HG03066 (cell line): Measurements from ENCODE around the gene TMEM106C.

Source experiments
- ATAC-seq: cut with Tn5 transposase; IDR thresholded peaks from one replicate; pipeline ENCODE4 v1.9.1; 2021; ENCODE audit warnings: low read depth; ENCODE audit not compliant: unreplicated experiment

The TMEM106C gene

GRCh38 chr12:47991106-47992061 lies 28.0 kb downstream of the TMEM106C start:
- no peak for ATAC-seq

DNA sequence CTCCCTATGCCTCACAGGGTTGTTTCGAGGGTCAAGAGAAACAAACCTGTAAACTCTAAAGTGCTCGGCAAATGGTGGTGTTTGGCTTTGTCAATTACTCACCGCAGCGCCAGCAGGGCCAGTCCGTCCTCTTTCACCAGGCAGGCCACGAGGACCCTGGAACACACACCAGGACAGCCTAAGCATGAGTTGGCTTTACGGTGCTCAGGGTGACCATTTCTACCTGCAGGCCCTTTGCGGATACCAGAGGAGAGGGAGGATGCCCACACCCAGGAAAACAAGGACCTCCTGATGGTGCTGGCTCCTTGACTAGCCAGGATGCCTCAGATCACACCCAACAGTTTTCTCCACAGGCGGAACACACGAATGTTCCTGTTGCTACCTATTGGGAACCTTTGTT lies 29.4 kb downstream of the TMEM106C start:
- no peak for ATAC-seq

DNA sequence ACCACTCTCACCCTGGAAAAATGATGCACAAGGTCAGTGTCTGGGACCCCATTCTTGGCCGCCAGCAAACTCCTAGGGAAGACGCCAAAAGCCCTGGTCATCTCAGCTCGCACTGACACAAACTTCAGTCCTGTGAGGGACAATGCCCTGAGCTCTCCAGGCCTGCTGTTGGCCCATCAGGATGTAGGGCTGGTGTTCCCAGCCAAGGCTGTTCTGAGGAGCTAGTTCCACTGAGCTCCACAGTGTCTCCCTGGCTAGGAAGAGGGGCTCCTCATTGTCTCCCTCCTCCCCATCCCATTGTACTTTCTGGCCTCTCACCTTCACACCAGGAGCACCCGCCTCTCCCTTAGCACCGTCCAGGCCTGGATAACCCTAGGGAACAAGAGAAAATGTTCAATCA lies 30.1 kb downstream of the TMEM106C start:
- ATAC-seq = no peak

GRCh38 chr12:47995981-47996401 lies 32.6 kb downstream of the TMEM106C start:
- no peak for ATAC-seq

DNA sequence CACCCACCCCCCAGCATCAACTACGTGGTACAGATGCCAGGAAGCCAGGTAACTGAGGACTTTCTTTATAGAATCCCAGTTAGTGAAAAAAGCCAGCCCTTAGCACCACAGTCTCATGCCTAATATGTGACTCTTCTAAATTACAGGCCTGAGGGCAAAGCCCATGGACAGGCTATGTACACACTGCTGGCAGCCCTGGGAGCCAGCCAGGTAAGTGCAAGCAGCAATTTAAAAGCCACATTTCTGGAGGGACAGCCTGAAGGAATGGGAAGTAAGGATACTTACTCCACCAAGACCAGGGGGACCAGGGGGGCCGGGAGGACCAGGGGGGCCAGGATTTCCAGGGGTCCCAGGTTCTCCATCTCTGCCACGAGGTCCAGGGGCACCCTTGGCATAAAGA lies 33.9 kb downstream of the TMEM106C start:
- ATAC-seq = no peak

- no peak for ATAC-seq
Observed at GRCh38 chr12:47999816-48000215, 36.4 kb downstream of the TMEM106C start.

- ATAC-seq = no peak
Observed at GRCh38 chr12:48000878-48001504, 37.6 kb downstream of the TMEM106C start.

DNA sequence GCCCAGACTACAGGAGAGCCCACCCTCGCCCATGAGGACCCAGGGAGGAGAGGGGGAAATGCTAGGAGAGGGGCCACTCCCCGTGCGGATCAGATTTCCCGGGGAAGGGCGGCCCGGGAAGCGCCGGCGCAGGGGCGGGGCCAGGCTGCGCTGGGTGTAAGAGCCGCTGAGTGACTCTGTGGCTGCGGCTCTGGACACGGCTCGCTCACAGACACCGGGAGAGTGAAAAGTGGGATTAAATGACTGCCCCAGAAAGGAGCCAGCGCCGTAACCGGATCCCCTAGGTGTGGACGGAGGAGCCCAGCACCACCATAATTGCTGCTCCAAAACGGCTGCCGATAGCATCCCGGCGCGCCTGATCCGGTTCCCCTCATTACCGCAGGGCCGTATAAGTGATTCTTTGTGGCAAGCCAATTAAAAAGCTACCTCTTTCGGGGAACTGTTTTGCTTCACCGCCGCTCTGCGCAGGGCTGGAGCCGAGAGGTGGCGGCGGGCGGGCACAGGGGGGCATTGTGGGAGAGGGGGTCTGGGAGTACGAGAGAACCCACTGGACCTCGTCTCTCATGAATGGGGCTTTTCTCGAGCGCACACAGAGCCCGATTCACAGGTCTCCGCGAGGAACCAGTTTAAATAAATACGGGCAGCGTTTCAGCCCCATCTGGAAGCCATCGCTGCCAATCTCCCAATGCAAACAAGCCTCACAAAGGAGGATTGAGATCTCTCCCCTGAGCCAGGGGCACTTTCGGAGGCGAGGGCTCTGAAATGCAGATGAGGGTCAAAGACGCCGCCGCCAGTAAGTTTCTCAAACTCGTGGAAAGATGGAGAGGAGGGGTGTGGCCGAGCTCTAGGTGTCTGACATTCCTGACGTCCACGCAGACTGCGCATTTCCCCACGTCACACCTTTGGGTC lies 38.4 kb downstream of the TMEM106C start:
- no peak for ATAC-seq

DNA sequence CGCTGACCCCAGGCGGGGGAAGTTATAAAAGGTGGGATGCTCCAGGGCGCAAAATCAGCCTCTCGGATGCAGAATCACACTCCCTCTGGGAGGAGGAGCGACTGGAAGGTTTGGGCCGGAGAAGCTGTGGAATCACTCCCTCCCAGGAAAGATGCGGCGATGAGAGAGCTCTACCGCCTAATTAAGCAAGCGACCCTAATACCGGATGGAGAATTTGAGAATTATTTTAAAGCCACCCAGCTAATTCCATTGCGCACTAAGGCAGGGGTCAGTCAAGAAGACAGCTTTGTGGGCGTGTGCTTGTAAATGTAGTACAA lies 39.0 kb downstream of the TMEM106C start:
- no peak for ATAC-seq

DNA sequence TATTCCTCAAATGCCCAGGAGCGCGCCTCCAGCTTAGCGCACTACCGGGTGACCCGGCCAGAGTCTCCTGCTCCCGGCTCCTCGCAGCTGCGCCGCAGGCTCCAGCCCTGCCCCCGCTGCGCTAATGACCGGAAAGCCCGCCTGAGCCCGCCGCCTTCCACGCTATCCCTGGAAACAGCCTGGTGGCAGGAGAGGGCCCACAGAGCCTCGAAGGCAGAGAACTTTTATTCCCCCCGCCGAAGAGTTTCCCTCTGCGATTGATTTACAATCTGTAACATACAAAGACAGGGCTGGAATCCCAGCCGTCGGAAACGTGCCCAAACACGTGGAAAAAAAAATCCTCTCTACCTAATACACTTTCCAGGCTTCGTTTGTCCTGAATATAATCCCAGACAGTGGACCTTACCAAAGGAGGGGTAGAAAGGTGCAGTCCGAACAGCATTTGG lies 39.4 kb downstream of the TMEM106C start:
- ATAC-seq = no peak

DNA sequence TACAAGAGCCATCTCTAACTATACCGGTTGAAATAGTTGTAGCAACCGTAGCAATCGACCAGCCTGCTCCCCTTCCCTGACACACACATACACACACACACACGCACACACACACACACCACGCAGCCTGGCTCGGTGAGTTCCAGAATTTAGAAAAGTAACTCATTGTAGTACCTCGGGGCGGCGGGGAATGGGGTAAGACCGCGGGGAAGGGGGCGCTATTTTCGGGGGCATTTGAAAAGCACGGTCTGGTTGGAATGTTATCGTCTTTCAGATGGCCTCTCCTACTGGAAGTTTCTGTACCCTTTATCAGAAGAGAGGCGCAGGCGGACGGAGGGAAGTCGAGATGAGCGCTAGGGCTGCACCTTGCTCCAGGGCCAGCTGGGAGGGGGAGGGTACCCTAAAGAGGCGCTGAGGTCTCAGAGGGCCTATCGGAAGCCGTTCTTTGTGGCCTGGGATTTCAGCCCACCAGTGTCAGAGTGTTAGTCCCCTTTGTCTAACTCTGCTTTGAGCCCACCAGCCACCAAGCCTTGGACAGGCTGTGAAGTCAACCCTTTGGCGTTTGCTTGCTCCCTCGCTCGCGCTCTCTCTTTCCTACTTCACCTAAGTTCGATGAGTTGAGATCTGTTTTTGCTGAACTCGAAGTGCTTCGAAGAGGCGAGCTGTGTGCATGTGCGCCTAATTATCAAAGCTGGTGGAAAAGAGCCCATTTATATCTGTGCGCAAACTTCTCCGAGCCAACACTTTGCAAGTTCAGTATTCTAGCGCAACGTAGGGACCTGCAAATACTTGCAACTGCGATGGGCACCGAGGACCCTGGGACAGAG lies 40.0 kb downstream of the TMEM106C start:
- no peak for ATAC-seq

- ATAC-seq = no peak
Observed at GRCh38 chr12:48004053-48004941, 40.9 kb downstream of the TMEM106C start, which contains the start of gene COL2A1. Gene COL2A1, minus strand, starts transcription at chr12:48004476. Its CDS starts 155 bp downstream, at chr12:48004321.

DNA sequence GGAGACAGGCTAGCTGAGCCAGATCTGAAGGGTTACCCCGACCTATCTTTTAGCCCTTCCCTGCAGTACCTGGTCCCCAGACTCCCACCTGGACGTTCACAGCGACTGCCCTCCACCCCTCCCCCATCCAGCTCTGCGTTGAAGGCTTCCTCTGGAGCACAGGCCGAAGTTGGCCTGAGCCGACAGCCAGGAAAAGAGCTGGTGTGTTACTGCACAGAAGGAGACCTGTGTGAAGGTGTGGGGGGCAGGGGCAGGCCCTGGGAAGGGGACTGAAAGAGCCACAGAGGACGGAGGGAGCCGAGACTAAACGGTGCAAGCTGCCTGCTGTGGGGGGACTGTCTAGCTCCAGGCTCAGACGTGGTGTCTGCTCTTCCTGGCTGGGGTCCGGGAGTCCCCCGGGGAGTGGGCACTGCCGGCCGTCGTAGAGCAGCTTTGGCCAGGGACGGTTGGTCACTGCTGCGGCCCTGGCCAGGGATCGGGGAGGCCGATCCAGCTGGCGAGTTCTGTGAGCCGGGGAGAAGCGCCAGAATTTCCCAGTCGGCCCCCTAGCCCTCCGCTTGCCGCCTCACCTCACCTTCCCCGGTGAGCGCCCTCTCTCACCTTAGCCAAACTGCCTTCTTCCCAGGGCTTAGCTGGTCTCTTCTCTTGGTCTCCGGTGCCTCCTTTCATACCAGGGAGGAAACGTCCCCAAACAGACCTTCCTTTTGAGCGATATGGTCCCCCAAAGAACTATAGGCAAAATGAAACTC lies 41.8 kb downstream of the TMEM106C start:
- ATAC-seq = no peak

GRCh38 chr12:48005750-48006021 lies 42.3 kb downstream of the TMEM106C start:
- ATAC-seq = no peak

DNA sequence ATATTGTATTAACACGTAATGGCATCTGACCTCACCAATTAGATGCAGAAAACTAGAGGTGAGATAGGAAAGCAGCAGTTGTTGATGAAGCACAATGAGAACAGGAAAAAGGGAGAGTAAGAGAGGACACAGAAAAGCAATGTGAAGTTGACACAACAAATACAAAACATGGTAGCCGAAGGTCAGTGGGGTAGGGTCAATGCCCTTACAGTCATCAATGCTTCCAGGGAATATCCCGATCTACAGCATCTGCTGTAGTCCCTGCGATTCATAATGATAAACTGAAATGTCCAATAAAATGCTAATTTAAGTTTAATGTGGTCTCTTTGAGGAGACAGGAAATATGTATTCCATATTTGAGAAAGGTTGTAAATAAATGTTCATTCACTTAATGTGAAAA lies 43.8 kb downstream of the TMEM106C start:
- no peak for ATAC-seq

GRCh38 chr12:48008349-48008748 lies 45.0 kb downstream of the TMEM106C start:
- no peak for ATAC-seq

DNA sequence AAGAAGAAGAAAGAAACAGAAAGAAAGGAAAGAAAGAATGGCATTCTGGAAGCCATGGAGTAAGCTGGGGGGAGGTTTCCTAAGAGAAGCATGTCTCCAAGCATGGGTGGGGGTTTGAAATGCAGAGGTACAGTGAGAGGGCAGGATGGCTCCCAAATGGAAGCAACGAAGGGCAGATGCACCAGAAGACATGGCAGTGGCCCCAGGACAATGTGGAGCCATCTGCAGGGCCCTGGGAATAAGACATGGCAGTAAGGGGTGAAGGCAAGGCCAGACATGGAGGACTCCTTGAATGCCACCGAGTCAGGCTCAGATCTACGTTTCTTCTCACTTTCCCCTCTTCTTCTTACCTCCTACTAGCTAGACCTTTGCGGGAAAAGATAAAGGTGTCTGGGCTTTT lies 45.6 kb downstream of the TMEM106C start:
- no peak for ATAC-seq

DNA sequence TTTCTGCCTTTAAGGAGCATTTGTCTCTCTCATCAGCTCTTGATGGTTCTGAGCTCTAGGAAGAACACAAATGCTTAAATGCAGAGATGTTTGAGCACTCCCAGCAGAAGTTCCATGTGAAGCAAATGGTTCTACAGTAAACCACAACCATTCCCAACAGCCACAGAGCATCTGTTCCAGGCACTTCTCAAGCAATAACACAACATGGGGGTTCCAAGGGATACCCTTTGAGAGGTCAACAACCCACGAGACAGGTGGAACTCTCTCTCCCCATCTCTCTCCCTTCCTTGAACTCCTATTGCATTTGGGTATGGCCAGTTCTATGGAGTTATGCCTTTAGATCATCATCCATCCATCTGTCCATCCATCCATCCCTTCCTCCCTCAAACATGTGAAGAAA lies 46.1 kb downstream of the TMEM106C start:
- no peak for ATAC-seq
